Left ventricle myocardium inferior (tissue), 1 donor: ENCODE measurements around the gene HOXB3. TPM values are rescaled to one million over a fixed set of nuclear protein-coding genes. Genes with fewer than 3 reads are reported as not detected.
"Not testable (repeated sequence)": the region's sequence is repeated elsewhere in the genome, so short reads cannot be mapped to it uniquely, and the experiment has no call there.

ENCODE experiments used
- DNase-seq: peaks from one replicate; pipeline ENCODE4 v3.0.0-alpha.2; 2020
- H3K27ac ChIP-seq: fragments of 200-600 bp; replicated peaks from 2 replicates; pipeline ENCODE4 v1.8.0; 2021
- H3K27me3 ChIP-seq: fragments of 200-600 bp; 2 replicates; pipeline ENCODE4 v1.8.0; 2021; ENCODE audit warnings: low read depth
- H3K36me3 ChIP-seq: fragments of 200-600 bp; 2 replicates; pipeline ENCODE4 v1.8.0; 2021
- H3K4me1 ChIP-seq: fragments of 200-600 bp; 2 replicates; pipeline ENCODE4 v1.8.0; 2021
- H3K4me3 ChIP-seq: fragments of 200-600 bp; 2 replicates; pipeline ENCODE4 v1.8.0; 2021; ENCODE audit warnings: mild to moderate bottlenecking, moderate library complexity
- H3K9me3 ChIP-seq: fragments of 200-600 bp; replicated peaks from 2 replicates; pipeline ENCODE4 v1.8.0; 2021
- CTCF ChIP-seq: fragments of 200-600 bp; IDR thresholded peaks from 2 replicates; pipeline ENCODE4 v1.8.0; 2021; ENCODE audit warnings: antibody characterized with exemption, mild to moderate bottlenecking, borderline replicate concordance
- intact Hi-C: fragments of 100-400 bp; cut with micrococcal nuclease; formaldehyde crosslinking; loops from one replicate; pipeline ENCODE4 v1.11.0; 2022
- total RNA-seq: library from RNA; stranded (reverse); fragmentation: NEBNext Ultra II Directional; extraction: Animal tissue kit (Norgen Biotek cat#: 25700); gene quantifications from one replicate; pipeline ENCODE4 v1.2.1, GENCODE V29; 2021
- donor health status: DM: no; HTN: yes; CAD: no; lungs with severe emphysema.

The HOXB3 gene
- total RNA-seq, 1 donor from 2014 or later: 0.91 TPM

- Histone ChIP-seq H3K27ac (no peak overlapping the region), H3K36me3 (no peaks in the 10 kb centered on the region), H3K4me3 (no peak overlapping the region), H3K27me3 (peaks cover 98% of the 10 kb centered on the region), H3K9me3 (no peaks in the 10 kb centered on the region), H3K4me1 (peaks cover 35% of the 10 kb centered on the region)
- intact Hi-C loops: no loop called here
- DNase-seq: no peak
- no peak for TF ChIP-seq CTCF
Measured at GRCh38 chr17:48540213-48540612, 49.8 kb downstream of the HOXB3 start.

GRCh38 chr17:48539177-48539576, 50.9 kb downstream of the HOXB3 start:
- H3K9me3 ChIP-seq: no peaks in the 10 kb centered on the region
- H3K27ac ChIP-seq: no peak overlapping the region
- H3K4me1 ChIP-seq: peaks cover 25% of the 10 kb centered on the region
- TF ChIP-seq CTCF: no peak
- H3K36me3 ChIP-seq: no peaks in the 10 kb centered on the region
- DNase-seq: no peak
- intact Hi-C loops: no loop called here
- no peak overlapping the region for H3K4me3 ChIP-seq
- H3K27me3 ChIP-seq: peaks cover 98% of the 10 kb centered on the region

- Histone ChIP-seq H3K9me3 (no peaks in the 10 kb centered on the region), H3K36me3 (no peaks in the 10 kb centered on the region), H3K27me3 (peaks cover 98% of the 10 kb centered on the region), H3K4me1 (peaks cover 12% of the 10 kb centered on the region), H3K4me3 (no peak overlapping the region), H3K27ac (no peak overlapping the region)
- TF ChIP-seq CTCF: no peak
- no peak for DNase-seq
- intact Hi-C loops: no loop called here
Measured at GRCh38 chr17:48537316-48537715, 52.7 kb downstream of the HOXB3 start.

- H3K4me1 ChIP-seq, H3K4me3 ChIP-seq, H3K36me3 ChIP-seq, H3K27ac ChIP-seq, DNase-seq, intact Hi-C loops, H3K9me3 ChIP-seq: not testable (repeated sequence)
- H3K27me3 ChIP-seq: peaks cover 98% of the 10 kb centered on the region
Measured at GRCh38 chr17:48535793-48536559, 54.1 kb downstream of the HOXB3 start.

GRCh38 chr17:48532261-48532660, 57.8 kb downstream of the HOXB3 start:
- Histone ChIP-seq H3K4me3 (no peak overlapping the region), H3K4me1 (peaks cover 1% of the 10 kb centered on the region), H3K27me3 (peaks cover 98% of the 10 kb centered on the region), H3K27ac (no peak overlapping the region), H3K36me3 (no peaks in the 10 kb centered on the region), H3K9me3 (no peaks in the 10 kb centered on the region)
- intact Hi-C loops: no loop called here
- no peak for TF ChIP-seq CTCF
- no peak for DNase-seq

- intact Hi-C loops: no loop called here
- TF ChIP-seq CTCF: no peak
- Histone ChIP-seq H3K36me3 (no peaks in the 10 kb centered on the region), H3K9me3 (no peaks in the 10 kb centered on the region), H3K27ac (no peak within 1 kb of the TSS), H3K4me1 (peaks cover 6% of the 10 kb centered on the region), H3K4me3 (no peak within 1 kb of the TSS), H3K27me3 (peaks cover 100% of the 10 kb centered on the region)
- no peak for DNase-seq
Measured at GRCh38 chr17:48530887-48531272, 59.2 kb downstream of the HOXB3 start, which contains the start of gene HOXB1. Gene HOXB1, minus strand, starts transcription at chr17:48531011. Its CDS starts 107 bp downstream, at chr17:48530904.
